HUES48 (cell line): ENCODE measurements around the gene NPR3.

Experiments
- H3K27ac ChIP-seq: one replicate; pipeline ENCODE4 v1.7.0; 2013; ENCODE audit warnings: low read depth, low read length, inconsistent platforms
- H3K27me3 ChIP-seq: 2 replicates; pipeline ENCODE4 v1.6.1; 2013; ENCODE audit warnings: mild to moderate bottlenecking, low read length; ENCODE audit not compliant: control insufficient read depth, insufficient read depth
- H3K36me3 ChIP-seq: 2 replicates; pipeline ENCODE4 v1.6.1; 2013; ENCODE audit warnings: low read length; ENCODE audit not compliant: control insufficient read depth, insufficient read depth
- H3K4me1 ChIP-seq: 2 replicates; pipeline ENCODE4 v1.6.1; 2013; ENCODE audit warnings: mild to moderate bottlenecking, low read length; ENCODE audit not compliant: control insufficient read depth, insufficient read depth
- H3K4me3 ChIP-seq: 2 replicates; pipeline ENCODE4 v1.5.1; 2013; ENCODE audit warnings: mild to moderate bottlenecking, low read depth, low read length
- H3K9ac ChIP-seq: 2 replicates; pipeline ENCODE4 v1.6.1; 2013; ENCODE audit warnings: mild to moderate bottlenecking, low read depth, low read length, moderate library complexity
- H3K9me3 ChIP-seq: 2 replicates; pipeline ENCODE4 v1.6.1; 2013; ENCODE audit warnings: low read length; ENCODE audit not compliant: control insufficient read depth, insufficient read depth

NPR3 gene

DNA sequence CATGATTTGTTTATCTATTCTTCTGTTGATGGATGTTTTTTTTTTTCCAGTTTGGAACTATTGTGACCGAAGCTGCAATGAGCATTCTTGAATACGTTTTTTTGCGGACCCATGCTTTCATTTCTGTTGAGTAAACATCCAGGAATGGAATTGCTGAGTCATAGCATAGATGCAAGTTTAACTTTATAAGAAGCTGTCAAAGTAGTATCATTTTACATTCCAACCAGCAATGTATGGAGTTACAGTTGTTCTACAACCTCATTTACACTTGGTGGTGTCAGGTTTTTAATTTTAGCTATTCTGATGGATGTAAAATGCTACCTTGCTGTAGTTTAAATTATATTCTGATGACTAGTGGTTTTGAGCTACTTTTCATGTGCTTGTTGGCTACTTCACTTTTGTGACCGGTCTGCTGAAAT, 49.0 kb downstream of the NPR3 start:
- Histone ChIP-seq H3K36me3 (no peaks in the 10 kb centered on the region), H3K9me3 (no peaks in the 10 kb centered on the region), H3K27me3 (no peaks in the 10 kb centered on the region), H3K9ac (no peak overlapping the region), H3K27ac (no peak overlapping the region), H3K4me1 (no peaks in the 10 kb centered on the region), H3K4me3 (no peak overlapping the region)

DNA sequence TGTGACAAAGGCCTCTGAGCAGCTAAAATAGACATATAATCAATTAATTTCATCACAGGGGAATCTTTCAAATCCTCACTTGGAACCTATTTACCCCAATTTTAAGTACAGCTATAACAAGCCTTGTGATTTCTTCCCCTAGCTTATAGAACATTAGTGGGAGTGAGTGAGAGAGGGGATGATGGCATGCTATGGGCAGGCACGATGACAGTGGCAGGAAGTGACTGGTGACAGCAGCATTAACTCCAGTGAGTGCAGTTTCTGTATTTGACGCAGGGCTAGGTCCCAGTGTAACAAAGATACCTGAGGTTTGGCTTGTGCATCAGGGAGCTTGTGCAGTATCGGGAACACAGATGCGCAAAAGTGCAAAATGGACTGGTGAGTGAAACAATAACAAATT, 54.1 kb downstream of the NPR3 start:
- H3K4me1 ChIP-seq: no peaks in the 10 kb centered on the region
- no peak overlapping the region for H3K4me3 ChIP-seq
- H3K27ac ChIP-seq: no peak overlapping the region
- no peaks in the 10 kb centered on the region for H3K9me3 ChIP-seq
- no peak overlapping the region for H3K9ac ChIP-seq
- H3K36me3 ChIP-seq: no peaks in the 10 kb centered on the region
- no peaks in the 10 kb centered on the region for H3K27me3 ChIP-seq

DNA sequence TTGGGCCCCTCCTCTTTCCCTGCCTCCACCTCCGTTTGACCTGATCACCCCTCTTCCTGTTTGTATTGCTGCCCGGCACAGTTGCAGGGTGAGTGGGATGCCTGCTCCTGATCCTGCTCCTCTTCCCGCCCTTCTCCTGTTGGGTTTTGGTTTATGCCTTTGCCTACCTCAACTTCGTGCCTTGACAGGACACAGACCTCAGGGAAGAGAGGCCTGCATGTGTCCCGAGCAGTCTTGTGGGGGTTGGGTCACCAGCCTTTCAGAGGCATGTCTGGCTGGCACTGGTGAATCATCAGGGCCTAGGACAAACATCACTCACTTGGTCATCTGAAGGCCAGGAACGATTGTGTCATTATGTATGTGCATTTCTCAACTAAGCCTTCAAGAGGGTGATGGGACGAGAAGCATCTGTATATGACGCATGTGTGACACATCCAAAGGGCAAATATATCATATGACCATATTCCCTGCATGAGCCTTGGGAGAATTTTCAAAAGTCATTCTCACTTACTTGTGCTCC, 56.9 kb downstream of the NPR3 start:
- Histone ChIP-seq H3K9ac (no peak overlapping the region), H3K4me1 (no peaks in the 10 kb centered on the region), H3K4me3 (no peak overlapping the region), H3K27me3 (no peaks in the 10 kb centered on the region), H3K27ac (no peak overlapping the region), H3K36me3 (no peaks in the 10 kb centered on the region), H3K9me3 (no peaks in the 10 kb centered on the region)

GRCh38 chr5:32769711-32770110, 58.6 kb downstream of the NPR3 start:
- no peaks in the 10 kb centered on the region for H3K36me3 ChIP-seq
- no peaks in the 10 kb centered on the region for H3K9me3 ChIP-seq
- H3K27ac ChIP-seq: no peak overlapping the region
- no peaks in the 10 kb centered on the region for H3K4me1 ChIP-seq
- H3K9ac ChIP-seq: no peak overlapping the region
- H3K4me3 ChIP-seq: no peak overlapping the region
- H3K27me3 ChIP-seq: no peaks in the 10 kb centered on the region

- Histone ChIP-seq H3K4me3 (no peak overlapping the region), H3K36me3 (no peaks in the 10 kb centered on the region), H3K9me3 (no peaks in the 10 kb centered on the region), H3K27ac (no peak overlapping the region), H3K9ac (no peak overlapping the region), H3K27me3 (no peaks in the 10 kb centered on the region), H3K4me1 (no peaks in the 10 kb centered on the region)
These were observed 59.3 kb downstream of the NPR3 start for GRCh38 chr5:32770444-32770843.

- Histone ChIP-seq H3K9me3 (no peaks in the 10 kb centered on the region), H3K4me1 (no peaks in the 10 kb centered on the region), H3K9ac (no peak overlapping the region), H3K4me3 (no peak overlapping the region), H3K27ac (no peak overlapping the region), H3K36me3 (no peaks in the 10 kb centered on the region), H3K27me3 (no peaks in the 10 kb centered on the region)
These were observed 59.9 kb downstream of the NPR3 start for GRCh38 chr5:32771037-32771436.

DNA sequence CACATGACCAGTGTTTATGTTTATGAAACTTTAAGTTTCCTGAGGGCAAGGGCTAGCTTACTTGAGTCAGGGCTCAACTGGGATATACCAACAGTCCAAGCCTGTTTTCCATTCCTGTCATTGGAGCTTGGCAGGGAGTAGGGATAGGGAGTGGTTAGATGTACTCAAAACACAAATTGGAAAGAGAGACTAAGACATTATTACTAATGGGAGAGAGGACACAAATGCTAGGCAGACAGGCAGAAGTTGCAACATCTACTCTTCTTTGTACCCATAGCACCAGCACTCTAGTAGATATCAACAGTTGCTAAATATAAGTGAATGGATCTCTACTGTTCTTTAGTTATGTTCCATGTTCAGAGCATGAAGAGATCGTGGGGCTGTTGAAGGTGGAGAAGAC, 62.8 kb downstream of the NPR3 start:
- no peaks in the 10 kb centered on the region for H3K4me1 ChIP-seq
- H3K9ac ChIP-seq: no peak overlapping the region
- H3K9me3 ChIP-seq: no peaks in the 10 kb centered on the region
- H3K27me3 ChIP-seq: no peaks in the 10 kb centered on the region
- H3K4me3 ChIP-seq: no peak overlapping the region
- no peaks in the 10 kb centered on the region for H3K36me3 ChIP-seq
- H3K27ac ChIP-seq: no peak overlapping the region

- no peak overlapping the region for H3K27ac ChIP-seq
- H3K4me1 ChIP-seq: no peaks in the 10 kb centered on the region; the same call in 1 of the 2 replicates
- no peaks in the 10 kb centered on the region for H3K27me3 ChIP-seq
These were observed 65.1 kb downstream of the NPR3 start for GRCh38 chr5:32776200-32776599.

DNA sequence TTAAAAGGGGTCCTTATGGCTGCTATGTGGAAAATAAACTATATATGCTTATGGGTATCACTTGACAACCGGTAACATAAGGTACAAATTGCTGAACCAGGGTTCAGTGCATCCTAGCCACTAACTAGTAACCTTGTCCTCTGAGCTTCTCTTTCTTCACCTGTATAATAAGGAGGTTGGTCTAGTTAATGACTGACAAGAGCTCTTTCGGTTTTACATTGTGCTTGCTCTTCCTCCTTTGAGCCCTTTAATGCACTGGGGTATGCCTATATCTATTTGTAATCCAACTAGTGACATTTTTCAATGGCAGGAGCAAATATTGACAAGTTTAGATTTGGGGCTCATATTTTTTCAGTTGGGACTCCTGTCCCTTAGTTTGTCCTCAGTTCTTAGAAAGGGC, 66.1 kb downstream of the NPR3 start:
- Histone ChIP-seq H3K9me3 (no peaks in the 10 kb centered on the region), H3K4me1 (no peaks in the 10 kb centered on the region; the same call in 1 of the 2 replicates), H3K9ac (no peak overlapping the region), H3K27ac (no peak overlapping the region), H3K27me3 (no peaks in the 10 kb centered on the region), H3K36me3 (no peaks in the 10 kb centered on the region), H3K4me3 (no peak overlapping the region)

More at GRCh38 chr5:32776200-32776599, 65.1 kb downstream of the NPR3 start:
- Histone ChIP-seq H3K4me3 (no peak overlapping the region), H3K9ac (no peak overlapping the region), H3K36me3 (no peaks in the 10 kb centered on the region), H3K9me3 (no peaks in the 10 kb centered on the region)

GRCh38 chr5:32777733-32778132, 66.6 kb downstream of the NPR3 start:
- H3K27me3 ChIP-seq: no peaks in the 10 kb centered on the region
- H3K9me3 ChIP-seq: no peaks in the 10 kb centered on the region
- no peaks in the 10 kb centered on the region for H3K36me3 ChIP-seq

GRCh38 chr5:32778403-32778802, 67.3 kb downstream of the NPR3 start:
- no peaks in the 10 kb centered on the region for H3K27me3 ChIP-seq

More at GRCh38 chr5:32777733-32778132, 66.6 kb downstream of the NPR3 start:
- no peak overlapping the region for H3K27ac ChIP-seq
- no peak overlapping the region for H3K4me3 ChIP-seq
- H3K4me1 ChIP-seq: no peaks in the 10 kb centered on the region; the same call in 1 of the 2 replicates
- no peak overlapping the region for H3K9ac ChIP-seq

More at GRCh38 chr5:32778403-32778802, 67.3 kb downstream of the NPR3 start:
- no peaks in the 10 kb centered on the region for H3K36me3 ChIP-seq
- no peaks in the 10 kb centered on the region for H3K9me3 ChIP-seq
- H3K4me3 ChIP-seq: no peak overlapping the region
- no peaks in the 10 kb centered on the region; the same call in 1 of the 2 replicates for H3K4me1 ChIP-seq
- no peak overlapping the region for H3K27ac ChIP-seq
- H3K9ac ChIP-seq: no peak overlapping the region
